ENCODE data around the gene ISM1.

The ISM1 gene

GRCh38 chr20:13259921-13260320 is 38.8 kb downstream of the ISM1 start:
- no peak for DNase-seq

- DNase-seq, result no peak
Measured at GRCh38 chr20:13260650-13261279, 39.7 kb downstream of the ISM1 start.

DNA sequence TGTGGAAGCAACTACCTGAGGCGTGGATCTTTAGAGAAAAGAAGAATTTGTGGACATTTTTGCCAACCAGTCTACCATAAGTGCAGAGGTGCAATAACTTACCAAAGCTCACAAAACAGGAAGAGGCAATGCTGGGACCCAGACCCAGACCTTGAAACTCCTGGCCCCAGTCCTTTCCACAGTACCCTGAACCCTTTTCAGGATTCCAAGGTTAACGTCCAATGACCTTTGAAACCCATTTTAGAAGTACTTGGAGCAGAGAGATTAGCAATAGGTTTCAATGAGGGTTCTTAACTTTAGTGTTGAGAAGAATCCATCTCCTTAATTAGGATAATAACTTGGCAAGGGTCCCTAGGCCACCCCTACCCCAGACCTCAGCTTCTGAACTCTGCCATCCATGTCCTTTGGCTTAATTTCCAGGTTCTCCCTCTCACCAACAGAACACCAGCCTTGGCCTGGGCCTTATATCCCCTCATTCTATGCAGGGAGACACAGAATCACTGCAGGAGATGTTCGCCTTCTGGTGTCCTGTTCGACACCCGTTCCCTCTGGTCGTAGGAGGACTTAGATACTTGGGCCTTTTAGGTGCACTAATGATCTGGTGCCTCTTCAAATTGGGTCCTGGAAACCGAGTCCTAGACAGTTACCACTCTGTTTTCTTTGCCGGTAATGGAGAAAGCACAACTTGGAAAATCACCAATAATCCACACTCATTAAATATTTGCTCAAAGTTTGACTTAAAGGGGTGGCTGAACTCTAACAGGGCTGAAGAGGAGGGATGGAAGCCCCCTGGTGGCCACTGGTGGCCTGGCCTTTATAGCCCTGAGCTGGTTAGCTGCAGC is 40.6 kb downstream of the ISM1 start:
- peak; percentile 57 to 61 for DNase-seq

DNA sequence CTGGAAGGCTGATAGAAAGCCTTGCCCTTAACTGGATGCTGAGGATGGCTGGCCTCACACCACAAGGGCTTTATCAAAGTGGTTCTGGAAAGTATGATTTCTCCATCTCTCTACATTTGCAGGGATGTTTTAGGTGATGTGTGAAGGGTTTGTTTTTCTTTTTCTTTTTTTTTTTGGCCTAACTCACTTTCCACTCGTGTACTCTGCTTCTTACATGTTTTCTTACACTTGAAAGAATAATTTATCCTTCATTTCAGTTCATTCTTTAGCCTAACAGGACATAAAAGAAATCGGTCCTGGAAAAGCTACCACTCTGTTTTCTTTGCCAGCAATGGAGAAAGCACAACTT is 41.2 kb downstream of the ISM1 start:
- no peak for DNase-seq

DNA sequence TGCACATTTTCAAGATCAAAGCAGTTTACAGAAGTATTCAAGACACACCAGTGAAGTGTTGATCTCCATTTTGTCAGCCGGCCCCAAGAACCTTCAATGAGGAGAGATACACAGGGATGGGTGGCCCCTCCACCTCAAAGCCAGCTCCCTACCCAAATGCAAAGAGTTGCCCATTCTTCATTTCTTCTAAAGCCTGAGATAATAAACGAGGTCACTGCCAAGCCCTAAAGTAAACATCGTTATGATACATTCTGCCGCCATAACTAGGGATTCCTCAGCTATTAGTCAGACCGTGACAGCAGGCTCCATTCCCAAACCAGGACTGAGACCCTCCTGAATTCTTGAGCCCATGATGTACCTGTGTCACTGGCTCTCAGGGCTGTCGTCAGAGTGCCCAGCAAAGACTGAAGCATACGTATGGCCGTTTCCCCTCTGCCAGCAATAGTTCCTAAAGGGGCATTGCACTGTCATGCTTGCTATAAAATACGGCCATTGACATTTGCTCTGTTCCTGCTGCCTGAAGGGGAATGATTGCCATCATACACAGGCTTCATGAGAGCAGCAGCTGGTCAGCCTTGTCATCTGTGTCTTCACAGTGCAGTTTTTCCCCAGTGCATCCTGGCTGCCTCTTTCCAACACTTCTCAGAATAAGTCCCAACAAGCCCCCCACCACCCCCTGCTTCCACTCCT is 41.7 kb downstream of the ISM1 start:
- DNase-seq, result no peak

GRCh38 chr20:13263451-13263850 is 42.4 kb downstream of the ISM1 start:
- DNase-seq, result no peak

DNA sequence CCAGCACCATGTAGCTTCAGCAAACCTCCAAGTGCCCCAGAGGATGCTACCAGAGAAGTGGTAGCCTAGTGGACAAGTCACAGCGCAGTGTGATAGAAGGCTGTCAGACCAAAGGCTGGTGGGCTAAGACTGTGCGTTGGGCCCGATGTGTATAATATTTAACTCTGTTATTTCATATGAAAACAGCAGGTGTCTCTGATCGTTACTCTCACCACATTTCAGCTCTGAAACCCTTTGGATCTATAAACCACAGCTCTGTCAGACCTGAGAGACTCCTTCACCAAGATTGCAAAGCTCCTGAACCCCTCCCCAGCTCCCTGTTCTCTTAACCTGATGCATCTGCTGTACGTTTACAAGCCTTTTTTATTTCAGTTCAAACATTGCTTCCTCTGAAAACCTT is 43.8 kb downstream of the ISM1 start:
- DNase-seq, result no peak

DNA sequence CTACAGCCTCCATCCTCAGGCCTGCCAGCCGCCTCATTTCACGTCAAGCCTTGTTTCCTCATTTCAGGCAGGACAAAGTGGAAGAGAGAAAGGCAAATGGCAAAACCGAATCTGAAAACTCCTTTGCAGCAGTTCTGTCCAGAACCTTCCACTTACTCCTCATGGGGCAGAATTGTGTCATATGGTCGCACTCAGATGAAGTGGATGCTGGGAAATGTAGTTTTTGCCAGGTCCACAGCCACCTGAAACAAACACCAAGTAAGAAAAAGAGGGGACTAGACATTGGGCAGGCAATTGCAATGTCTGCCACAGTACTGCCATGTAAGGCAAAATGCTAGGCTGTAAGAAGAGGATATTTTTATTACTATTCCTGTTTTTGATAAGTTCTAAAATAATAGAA is 44.9 kb downstream of the ISM1 start:
- no peak for DNase-seq

- DNase-seq, result no peak
Measured at GRCh38 chr20:13267231-13267630, 46.2 kb downstream of the ISM1 start.

GRCh38 chr20:13268953-13269352 is 47.9 kb downstream of the ISM1 start:
- no peak for DNase-seq

- DNase-seq, result no peak
Measured at GRCh38 chr20:13270211-13270610, 49.1 kb downstream of the ISM1 start.

DNA sequence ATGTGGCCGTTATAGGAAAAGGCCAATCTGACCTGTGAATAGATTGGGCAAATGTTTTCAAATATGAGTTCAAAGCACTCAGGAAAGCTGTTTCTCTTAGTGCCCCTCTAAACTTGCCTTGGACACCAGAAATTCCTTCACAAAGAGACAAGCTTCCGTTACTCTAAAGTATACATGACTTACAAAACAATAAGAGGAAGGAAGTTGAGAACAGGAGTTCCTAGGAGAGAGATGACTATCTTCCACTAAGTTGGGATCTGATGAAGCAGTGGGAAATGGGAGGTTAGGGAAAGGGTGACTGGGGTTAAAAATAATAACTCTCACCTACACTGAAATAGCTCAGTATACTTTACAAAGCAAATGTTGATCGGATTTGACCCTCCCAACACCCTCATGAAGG is 50.0 kb downstream of the ISM1 start:
- DNase-seq, result no peak

- no peak for DNase-seq
Measured at GRCh38 chr20:13271977-13272975, 51.2 kb downstream of the ISM1 start.

- no peak for DNase-seq
Measured at GRCh38 chr20:13274275-13274861, 53.3 kb downstream of the ISM1 start.

GRCh38 chr20:13276945-13277541 is 56.0 kb downstream of the ISM1 start:
- DNase-seq, result no peak

- DNase-seq, result no peak
Measured at GRCh38 chr20:13277663-13278295, 56.7 kb downstream of the ISM1 start.

- DNase-seq, result no peak
Measured at GRCh38 chr20:13278812-13279570, 57.9 kb downstream of the ISM1 start.

DNA sequence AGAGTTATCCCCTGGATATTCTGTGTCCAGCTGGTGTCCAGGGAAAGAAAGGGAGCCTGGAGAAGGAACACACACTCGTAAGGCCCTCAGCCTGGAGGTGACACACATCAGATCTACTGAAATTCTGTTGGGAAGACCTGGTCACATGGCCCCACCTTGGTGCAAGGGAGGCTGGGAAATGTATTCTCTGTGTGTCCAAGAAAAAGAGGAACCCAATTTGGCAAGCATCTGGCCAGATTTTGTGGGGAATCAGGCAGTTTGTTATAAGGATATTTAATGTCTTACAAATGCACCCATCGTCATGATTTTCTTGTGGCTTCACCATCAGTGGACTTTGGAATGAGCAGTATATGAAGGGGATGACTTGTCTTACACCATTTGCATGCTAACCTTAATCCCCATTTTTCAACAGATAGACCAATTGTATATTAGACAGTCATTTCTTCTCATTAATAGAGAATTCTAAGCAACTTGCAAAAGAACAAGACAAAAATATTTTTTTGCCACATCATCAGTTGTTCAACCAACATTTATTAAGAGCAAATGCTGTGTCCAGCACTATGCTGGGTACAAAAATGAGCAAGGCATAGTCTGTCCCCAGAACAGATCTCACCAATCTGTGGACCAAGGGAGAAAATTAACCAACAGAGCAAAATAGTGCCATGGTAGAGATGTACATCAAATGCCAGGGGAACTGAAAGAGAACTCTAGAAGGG is 59.7 kb downstream of the ISM1 start:
- no peak for DNase-seq

- DNase-seq, result no peak
Measured at GRCh38 chr20:13283869-13284829, 63.1 kb downstream of the ISM1 start.

Data from stimulated activated CD4-positive, alpha-beta T cell treated with anti-CD3 and anti-CD28 coated beads, Interleukin-2, amount 100 ng/mL, for 48 hours (primary cell).